Fibroblast of skin of abdomen (primary cell): ENCODE data around the gene EDNRA.

Experiments used
- DNase-seq: peaks from one replicate; pipeline ENCODE4 v3.0.0-alpha.2; 2013

EDNRA gene

DNA sequence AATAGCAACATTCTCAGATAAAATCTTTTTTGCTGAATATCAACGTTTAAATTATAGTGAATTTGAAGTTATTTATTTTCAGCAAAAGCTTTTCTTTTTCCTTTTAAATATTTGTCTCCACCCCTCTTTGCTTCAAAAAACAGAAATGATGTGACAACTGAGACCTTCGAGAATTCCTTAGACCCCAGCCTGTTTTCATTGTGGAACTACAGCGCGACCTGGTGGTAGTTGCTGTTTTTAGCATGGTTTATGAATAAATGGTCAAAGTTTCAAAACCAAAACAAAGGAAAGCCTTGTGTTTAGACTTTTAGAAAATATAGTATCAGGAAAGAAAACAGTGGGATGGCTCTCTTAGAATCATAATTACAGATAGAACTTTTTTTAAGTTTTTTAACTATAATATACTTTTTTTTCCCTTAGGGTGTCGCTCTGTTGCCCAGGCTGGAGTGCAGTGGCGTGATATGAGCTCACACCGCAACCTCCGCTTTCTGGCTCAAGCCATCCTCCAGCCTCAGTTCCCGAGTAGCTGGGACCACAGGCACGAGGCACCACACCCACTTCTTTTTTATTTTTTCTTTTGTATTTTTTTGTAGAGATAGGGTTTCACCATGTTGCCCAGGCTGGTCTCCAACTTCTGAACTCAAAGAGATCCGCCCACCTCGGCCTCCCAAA, 109.5 kb downstream of the EDNRA start:
- peak; percentile 68 for DNase-seq

DNA sequence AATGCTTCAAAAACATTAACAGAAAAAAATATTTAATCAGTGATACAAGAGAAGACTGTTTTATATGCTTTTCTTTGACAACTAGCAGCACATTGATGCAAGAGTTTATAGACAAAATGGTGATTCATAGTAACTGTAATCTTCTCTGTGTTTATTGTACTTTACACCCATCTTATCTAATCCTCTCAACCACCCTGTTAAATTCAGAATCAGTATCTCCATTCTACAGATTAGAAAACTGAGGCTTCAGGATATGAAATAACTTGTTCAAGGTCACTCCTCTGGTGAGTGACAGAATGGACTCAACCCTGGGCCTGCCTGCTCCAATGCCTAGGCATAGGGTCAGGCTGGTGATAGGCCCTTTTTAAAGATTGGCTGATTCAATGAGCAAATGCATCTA, 110.2 kb downstream of the EDNRA start:
- no peak for DNase-seq

DNA sequence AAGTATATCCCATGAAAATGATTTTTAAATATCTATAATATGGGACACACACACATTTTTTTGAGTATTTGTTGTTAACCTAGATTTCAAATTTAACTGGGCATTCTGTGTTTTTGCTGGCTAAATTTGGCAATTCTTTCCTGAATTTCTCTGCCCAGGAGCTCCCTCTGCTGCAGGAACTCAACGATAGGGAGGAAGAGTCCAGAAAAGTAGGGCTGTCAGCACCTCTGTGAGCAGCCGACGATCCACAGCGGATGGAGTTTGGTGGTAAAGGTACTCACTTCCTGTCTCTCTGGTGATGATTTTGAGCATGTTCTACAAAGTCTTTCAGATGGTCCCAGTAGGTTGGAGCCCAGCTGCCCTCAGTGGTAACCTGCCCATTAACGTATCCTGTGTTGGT, 113.2 kb downstream of the EDNRA start:
- no peak for DNase-seq
